Measurements from ENCODE around the gene CCKAR.
A peak's percentile ranks its signal among the peaks of the same experiment; 100 is the strongest.

- TF ChIP-seq CTCF (conservative IDR thresholded peaks at IDR 0.05; ENCODE audit: low read depth in 2 of 2): 0 out of 4 replicates have a peak, but pooled peaks of 1 of the 2 experiments have one; percentile 8
- TF ChIP-seq POLR2AphosphoS5 (IDR thresholded peaks at IDR 0.05; ENCODE audit: low read depth): no peak
- no peak for TF ChIP-seq JUNB (IDR thresholded peaks at IDR 0.05; ENCODE audit: unreplicated experiment)
- TF ChIP-seq EZH2 (IDR thresholded peaks at IDR 0.05; ENCODE audit: low read depth, unreplicated experiment): no peak
- no peak for TF ChIP-seq EZH2phosphoT487 (IDR thresholded peaks at IDR 0.05; ENCODE audit: unreplicated experiment)
- TF ChIP-seq REST (IDR thresholded peaks at IDR 0.05; ENCODE audit: unreplicated experiment): no peak
- TF ChIP-seq NANOG (IDR thresholded peaks at IDR 0.05; ENCODE audit: borderline replicate concordance): no peak
- TF ChIP-seq CREB1 (CRISPR knock-in tag; IDR thresholded peaks at IDR 0.05; ENCODE audit: low read depth): no peak
- TF ChIP-seq ETS1 (IDR thresholded peaks at IDR 0.05): no peak
- TF ChIP-seq ZNF331 (CRISPR knock-in tag; IDR thresholded peaks at IDR 0.05; ENCODE audit: low read depth): no peak
Measured at GRCh38 chr4:26450418-26450817, 39.9 kb downstream of the CCKAR start.
